IPS-NIHi7 (cell line): ENCODE results near the gene TMEM176B.

Experiments
- DNase-seq: peaks from one replicate; pipeline ENCODE4 v3.0.0; 2012; ENCODE audit warnings: mixed read lengths; ENCODE audit errors: extremely low spot score

The TMEM176B gene

GRCh38 chr7:150799741-150800580 lies at the start of gene TMEM176B:
TSS of gene TMEM176B (minus strand) at chr7:150800364. CDS start at chr7:150796569, 3,795 bp downstream.
- peak; percentile 28 for DNase-seq

DNA sequence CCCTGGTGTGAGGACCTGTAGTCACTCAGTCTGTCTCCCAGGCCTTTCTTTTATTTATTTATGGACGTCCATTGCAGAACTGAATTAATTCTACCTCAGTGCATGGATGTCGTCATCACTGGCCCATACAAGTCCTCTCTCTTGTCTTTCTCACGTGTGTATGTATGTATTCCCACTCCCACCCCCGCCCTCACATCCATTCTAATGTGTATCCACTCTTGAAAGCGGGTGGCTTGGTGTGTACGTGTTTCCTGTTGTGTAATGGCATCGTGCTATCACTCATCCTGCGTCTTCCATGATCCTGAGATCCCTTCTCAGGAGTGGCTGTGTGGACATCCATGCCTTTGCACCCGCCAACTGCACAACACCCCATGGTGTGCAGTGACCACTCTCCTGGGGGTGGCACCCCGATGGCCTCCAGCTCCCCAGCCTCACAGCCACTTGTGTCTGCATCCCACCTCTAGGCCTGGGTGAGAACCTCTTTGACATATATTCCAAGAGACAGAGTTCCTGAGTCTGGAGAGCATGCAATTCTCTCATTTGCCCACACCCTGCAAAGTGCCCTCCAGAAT lies 49.1 kb upstream of the TMEM176B start:
- no peak for DNase-seq

DNA sequence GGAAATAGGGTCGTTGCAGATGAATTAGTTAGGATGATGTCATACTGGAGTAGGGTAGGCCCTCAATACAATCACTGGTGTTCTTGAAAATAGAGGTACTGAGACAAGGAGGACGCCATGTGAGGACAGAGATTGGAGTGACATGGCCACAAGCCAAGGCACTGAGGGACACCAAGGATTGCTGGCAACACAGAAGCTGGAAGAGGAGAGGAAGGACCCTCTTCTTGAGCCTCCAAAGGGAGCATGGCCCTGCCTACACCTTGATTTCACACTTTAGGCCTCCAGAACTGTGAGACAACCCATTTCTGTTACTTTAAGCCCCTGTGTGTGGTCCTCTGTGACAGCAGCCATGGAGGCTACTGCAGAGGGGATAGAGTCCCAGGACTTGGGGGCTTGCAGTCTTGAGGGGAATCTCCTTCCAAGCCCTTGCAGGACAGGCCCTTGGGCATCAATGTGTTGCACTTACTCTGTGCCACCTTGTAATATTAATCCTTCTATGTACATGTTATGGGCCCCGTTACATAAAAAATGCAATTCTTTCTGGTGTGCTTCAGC lies 48.5 kb upstream of the TMEM176B start:
- DNase-seq = no peak

DNA sequence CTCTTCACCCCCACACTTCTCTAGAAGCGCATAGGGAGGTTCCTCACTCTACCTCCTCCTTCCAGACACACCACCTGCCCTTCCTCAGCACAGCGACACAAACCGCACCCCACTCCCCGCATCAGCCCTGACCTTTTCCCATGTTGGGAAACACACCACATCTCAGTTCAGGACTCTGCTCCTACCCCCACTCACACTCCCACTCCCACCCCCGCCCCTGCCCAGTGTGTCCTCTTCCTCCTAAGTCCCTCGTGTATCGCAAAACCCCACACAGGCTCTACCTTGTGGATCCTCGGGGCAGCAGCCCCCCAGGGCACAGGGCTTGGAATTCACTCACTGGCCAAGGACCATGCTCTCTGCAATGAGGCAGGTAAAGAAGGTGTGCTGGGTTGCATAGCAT lies 47.9 kb upstream of the TMEM176B start:
- no peak for DNase-seq

DNA sequence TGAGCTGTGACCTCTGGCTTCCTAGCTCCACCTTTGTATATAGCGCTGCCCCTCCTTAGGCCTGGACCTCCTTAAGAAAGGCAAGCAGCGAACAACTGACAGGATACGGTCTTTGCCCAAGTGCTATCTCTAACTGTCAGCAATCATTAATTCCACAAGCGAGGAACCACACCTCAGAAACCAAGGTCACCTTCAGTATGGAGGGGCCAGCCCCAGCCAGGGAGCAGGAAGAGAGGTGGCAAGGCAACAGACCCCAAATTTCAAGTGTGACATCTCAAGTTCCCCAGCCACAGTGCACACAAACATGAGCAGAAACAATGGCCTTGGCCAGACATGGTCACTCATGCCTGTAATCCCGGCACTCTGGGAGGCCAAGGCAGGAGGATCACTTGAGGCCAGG lies 47.4 kb upstream of the TMEM176B start:
- DNase-seq = no peak

DNA sequence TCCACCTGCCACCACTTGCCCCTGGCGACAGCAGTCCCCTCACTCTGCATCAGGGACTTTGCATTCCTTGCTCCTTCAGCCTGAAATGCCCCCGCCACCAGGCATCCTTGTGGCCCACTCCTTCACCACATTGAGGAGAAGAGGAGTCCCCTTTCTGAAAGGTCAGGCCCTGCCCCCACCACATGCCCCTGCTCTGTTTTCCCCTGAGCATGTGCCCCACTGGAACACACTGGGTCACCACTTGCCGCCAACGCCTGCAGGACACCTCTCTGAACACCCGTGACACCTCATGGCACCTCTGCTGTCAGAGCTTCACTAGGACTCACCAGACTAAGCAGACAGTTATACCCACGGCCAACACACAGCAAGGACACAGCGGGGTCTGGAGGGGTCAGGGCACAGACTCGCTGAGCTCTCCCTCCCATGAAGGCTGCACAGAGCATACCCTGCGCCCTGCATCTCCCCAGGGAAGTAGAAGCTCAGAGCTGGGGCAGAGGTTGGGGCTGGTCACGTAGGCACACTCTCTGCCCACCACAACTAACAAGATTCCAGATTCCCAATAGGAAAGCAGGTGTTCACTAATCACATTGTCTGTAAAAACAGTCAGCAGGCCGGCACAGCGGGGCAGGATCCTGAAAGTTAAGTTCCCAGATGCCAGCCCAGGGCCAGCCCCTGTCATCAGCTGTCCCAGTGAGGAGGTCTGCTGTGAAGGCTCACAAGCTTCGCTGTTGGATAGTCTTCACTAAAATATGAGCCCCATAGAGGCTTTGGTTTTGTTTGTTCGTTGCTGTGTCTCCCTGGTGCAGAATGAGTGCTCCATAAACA lies 46.3 kb upstream of the TMEM176B start:
- DNase-seq = no peak

- DNase-seq = no peak
Measured at GRCh38 chr7:150845421-150845861, 45.3 kb upstream of the TMEM176B start.

GRCh38 chr7:150842716-150843115 lies 42.6 kb upstream of the TMEM176B start:
- no peak for DNase-seq

GRCh38 chr7:150842018-150842417 lies 41.9 kb upstream of the TMEM176B start:
- no peak for DNase-seq

GRCh38 chr7:150838965-150839650 lies 38.9 kb upstream of the TMEM176B start:
- no peak for DNase-seq

- DNase-seq = no peak
Measured at GRCh38 chr7:150835702-150836280, 35.6 kb upstream of the TMEM176B start.

DNA sequence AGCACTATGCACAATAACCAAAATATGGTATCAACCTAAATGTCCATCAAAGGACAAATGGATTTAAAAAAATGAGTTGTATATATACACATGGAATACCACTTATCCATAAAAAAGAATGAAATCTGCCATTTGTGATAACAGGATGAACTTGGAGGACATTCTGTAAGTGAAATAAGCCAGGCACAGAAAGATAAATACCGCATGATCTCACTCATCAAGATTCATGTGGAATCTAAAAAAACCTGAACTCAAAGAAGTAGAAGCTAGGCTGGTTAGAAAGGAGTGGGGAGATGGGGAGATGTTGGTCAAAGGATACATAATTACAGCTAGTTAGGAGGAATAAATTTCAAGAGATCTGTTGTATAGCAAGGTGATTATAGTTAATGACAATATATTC lies 34.9 kb upstream of the TMEM176B start:
- DNase-seq = no peak

DNA sequence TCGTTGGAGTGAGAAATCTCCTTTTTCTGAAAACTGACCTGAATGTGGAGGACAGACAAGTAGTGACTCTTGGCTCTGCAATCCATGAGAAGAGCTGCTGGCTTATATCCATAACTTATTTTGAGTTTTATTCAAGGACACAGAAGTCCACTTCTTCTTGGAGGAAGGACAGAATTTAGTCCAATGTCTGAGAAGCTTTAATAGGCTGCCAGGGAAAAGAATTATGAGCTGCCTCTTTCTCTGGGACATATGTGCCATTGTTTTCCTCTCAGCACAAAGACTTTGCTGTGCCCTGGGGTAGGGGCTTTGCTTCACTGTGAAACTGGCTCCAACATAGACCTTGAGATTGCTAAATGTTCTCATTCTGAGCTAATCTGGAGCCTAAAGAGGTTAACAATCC lies 31.7 kb upstream of the TMEM176B start:
- no peak for DNase-seq

DNA sequence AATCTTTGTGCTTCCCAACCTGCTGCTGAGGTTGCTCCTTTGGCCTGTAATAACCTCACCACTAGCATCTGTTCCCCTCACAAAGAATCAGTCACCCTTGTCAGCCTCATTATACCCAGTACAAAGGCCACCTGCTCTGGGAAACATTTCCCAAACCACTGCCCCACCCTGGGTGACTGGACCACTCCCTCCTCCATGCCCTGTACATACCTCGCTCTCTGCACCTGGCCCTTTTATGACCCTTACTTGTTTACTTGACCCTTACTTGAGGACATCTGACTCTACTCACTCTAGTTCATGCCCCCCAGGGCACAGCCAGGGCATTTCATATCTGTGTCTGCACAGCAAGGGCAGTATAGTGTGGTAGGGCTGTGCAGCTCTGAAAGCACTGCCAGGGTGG lies 30.8 kb upstream of the TMEM176B start:
- DNase-seq = no peak

GRCh38 chr7:150829426-150829825 lies 29.3 kb upstream of the TMEM176B start:
- DNase-seq = no peak

GRCh38 chr7:150828384-150828783 lies 28.2 kb upstream of the TMEM176B start:
- no peak for DNase-seq

DNA sequence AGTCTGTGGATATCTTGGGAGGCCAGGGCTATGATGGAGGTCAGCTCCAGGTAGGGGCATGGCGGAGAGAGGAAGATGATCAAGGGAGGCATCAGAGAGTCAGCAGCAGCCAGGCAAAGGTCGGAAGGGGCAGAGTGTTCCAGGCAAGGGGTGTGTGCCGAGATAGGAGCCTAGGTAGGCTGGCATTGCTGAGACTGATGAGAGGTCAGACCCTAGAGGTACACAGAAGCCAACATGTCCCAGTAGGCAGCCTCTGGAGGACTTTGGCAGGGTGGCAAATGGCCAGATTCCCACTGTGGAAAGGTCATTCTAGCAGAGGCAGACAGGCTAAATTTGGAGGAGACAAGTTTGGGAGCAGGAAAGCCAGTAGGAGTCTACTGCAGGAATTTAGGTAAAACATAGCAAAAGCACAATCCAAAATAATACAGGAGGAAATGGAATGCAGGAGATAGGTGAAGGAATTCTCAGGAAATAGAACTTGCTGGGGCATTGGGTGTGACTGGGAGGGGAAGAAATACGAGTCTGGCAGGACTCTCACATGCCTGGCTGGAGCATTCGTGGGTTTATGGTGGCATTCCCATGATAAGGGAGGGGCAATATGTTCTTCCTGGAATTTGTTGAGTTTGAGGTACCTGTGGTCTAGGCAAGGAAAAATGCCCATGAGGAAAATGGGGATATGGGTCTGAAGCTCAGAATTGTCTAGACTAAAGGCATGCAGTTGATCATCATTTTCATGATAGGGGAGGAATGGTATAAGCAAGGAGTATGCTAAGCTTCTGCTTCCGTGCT lies 26.1 kb upstream of the TMEM176B start:
- no peak for DNase-seq

- peak; percentile 39 for DNase-seq
Measured at GRCh38 chr7:150824379-150825177, 24.4 kb upstream of the TMEM176B start.

- DNase-seq = no peak
Measured at GRCh38 chr7:150823484-150824126, 23.4 kb upstream of the TMEM176B start.
